ENCODE data around the gene VIPR2.

- TF ChIP-seq CTCF (conservative IDR thresholded peaks at IDR 0.05), result no peak
- TF ChIP-seq EZH2 (IDR thresholded peaks at IDR 0.05; ENCODE audit: low read depth), result no peak
These were observed 806 bp upstream of the VIPR2 start for GRCh38 chr7:159145490-159145855.
